Ishikawa (cell line): ENCODE results near the gene E4F1.

Source experiments
- CEBPB ChIP-seq: IDR thresholded peaks from 2 replicates; pipeline ENCODE4 v1.6.1; 2012
- CREB1 ChIP-seq: IDR thresholded peaks from 2 replicates; pipeline ENCODE4 v1.6.1; 2012; ENCODE audit warnings: low read depth
- NFIC ChIP-seq: IDR thresholded peaks from 2 replicates; pipeline ENCODE4 v1.6.1; 2012
- RAD21 ChIP-seq: IDR thresholded peaks from 2 replicates; pipeline ENCODE4 v1.6.1; 2012; ENCODE audit warnings: low read depth
- REST ChIP-seq: IDR thresholded peaks from 2 replicates; pipeline ENCODE4 v1.6.1; 2012; ENCODE audit warnings: low read depth, mild to moderate bottlenecking
- TAF1 ChIP-seq: IDR thresholded peaks from 2 replicates; pipeline ENCODE4 v1.6.1; 2012; ENCODE audit warnings: low read depth, mild to moderate bottlenecking
- TEAD4 ChIP-seq: IDR thresholded peaks from 2 replicates; pipeline ENCODE4 v1.6.1; 2012

DNA sequence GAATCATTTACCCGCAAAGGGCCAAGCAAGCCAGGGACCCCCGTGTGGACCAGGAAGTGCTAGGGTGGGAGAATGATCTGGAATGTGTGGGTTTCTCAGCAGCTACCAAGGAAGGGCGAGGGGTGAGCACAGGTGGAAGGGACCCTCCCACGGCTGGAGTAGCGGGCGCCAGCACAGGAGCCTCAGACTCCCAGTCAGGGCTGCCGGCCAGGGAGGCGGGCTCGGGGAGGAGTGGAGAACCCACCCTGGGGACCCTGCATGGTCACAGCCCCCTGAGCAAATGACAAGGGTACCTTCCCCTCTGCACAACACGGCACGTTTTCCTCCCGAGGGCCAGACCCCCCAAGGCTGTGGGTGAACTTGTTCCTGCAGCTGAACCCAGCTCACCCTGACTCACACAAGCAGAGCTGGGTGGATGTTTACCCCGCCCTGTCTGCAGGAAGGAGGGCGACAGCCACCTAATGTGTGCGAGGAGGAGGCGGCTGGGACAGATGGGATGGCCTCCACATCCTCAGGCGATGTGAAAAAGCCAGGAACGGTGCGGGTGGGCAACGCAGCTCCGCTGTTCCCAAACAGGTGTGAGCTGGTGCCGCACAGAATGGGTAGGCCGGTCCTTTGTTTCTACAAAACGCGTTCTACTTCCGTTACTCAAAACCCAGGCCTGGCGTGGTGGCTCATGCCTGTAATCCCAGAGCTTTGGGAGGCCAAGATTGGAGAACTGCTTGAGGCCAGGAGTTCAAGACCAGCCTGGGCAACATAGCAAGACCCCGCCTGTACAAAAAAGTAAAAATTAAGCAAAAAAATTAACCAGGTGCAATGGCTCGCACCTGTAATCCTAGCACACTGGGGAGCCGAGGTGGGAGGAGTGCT, 21.8 kb downstream of the E4F1 start:
- TF ChIP-seq REST (no peak), CEBPB (no peak), TAF1 (no peak), RAD21 (no peak), NFIC (no peak), CREB1 (no peak), TEAD4 (no peak)
